ENCODE measurements around the gene FNBP1L.
"Not testable (repeated sequence)": the region's sequence is repeated elsewhere in the genome, so short reads cannot be mapped to it uniquely, and the experiment has no call there.

FNBP1L gene

GRCh38 chr1:93468662-93469061, 20.7 kb downstream of the FNBP1L start:
- no peak overlapping the region for H3K27ac ChIP-seq
- H3K27me3 ChIP-seq, result no peaks in the 10 kb centered on the region
- H4K20me1 ChIP-seq, result peaks cover 0 to 41% (median 30%) of the 10 kb centered on the region in 11 experiments; a peak in 14 of 22 replicates
- no peak for TF ChIP-seq Cebpa-rat (IDR thresholded peaks at IDR 0.05)
- no peak overlapping the region for H3K4me3 ChIP-seq
- peaks cover 0 to 12% (median 0%) of the 10 kb centered on the region in 10 experiments; a peak in 3 of 20 replicates for H3K4me1 ChIP-seq
- H3K9ac ChIP-seq, result no peak overlapping the region
- peaks cover 20 to 78% (median 64%) of the 10 kb centered on the region in 11 experiments; a peak in 21 of 22 replicates for H3K9me3 ChIP-seq (replicated peaks in 1 of 11)
- peaks cover 0 to 40% (median 19%) of the 10 kb centered on the region in 11 experiments; a peak in 16 of 22 replicates for H3K36me3 ChIP-seq
- H3K4me2 ChIP-seq, result peak overlapping the region in 1 of 11 experiments; percentile 16; a peak in 1 of 22 replicates

GRCh38 chr1:93469223-93469622, 21.3 kb downstream of the FNBP1L start:
- H3K27me3 ChIP-seq, H3K4me1 ChIP-seq, H3K27ac ChIP-seq, H3K4me3 ChIP-seq, H3K4me2 ChIP-seq, H3K9ac ChIP-seq: not testable (repeated sequence)
- peaks cover 20 to 78% (median 63%) of the 10 kb centered on the region in 11 experiments; a peak in 21 of 22 replicates for H3K9me3 ChIP-seq (replicated peaks in 1 of 11)
- H4K20me1 ChIP-seq, result peaks cover 0 to 43% (median 28%) of the 10 kb centered on the region in 11 experiments; a peak in 14 of 22 replicates
- H3K36me3 ChIP-seq, result peaks cover 0 to 40% (median 19%) of the 10 kb centered on the region in 11 experiments; a peak in 16 of 22 replicates

GRCh38 chr1:93471284-93471683, 23.4 kb downstream of the FNBP1L start:
- Histone ChIP-seq H3K36me3 (peaks cover 0 to 46% (median 22%) of the 10 kb centered on the region in 11 experiments; a peak in 16 of 22 replicates), H3K4me2 (no peak overlapping the region), H3K4me1 (peaks cover 0 to 15% (median 0%) of the 10 kb centered on the region in 10 experiments; a peak in 3 of 20 replicates), H3K9ac (no peak overlapping the region), H3K27me3 (no peaks in the 10 kb centered on the region), H3K27ac (no peak overlapping the region), H4K20me1 (peaks cover 0 to 50% (median 36%) of the 10 kb centered on the region in 11 experiments; a peak in 15 of 22 replicates), H3K4me3 (no peak overlapping the region), H3K9me3 (replicated peaks in 1 of 11) (peaks cover 15 to 81% (median 61%) of the 10 kb centered on the region in 11 experiments; a peak in 21 of 22 replicates)
- TF ChIP-seq Cebpa-rat (IDR thresholded peaks at IDR 0.05), result no peak

- no peaks in the 10 kb centered on the region for H3K27me3 ChIP-seq
- no peak overlapping the region for H3K27ac ChIP-seq
Observed at GRCh38 chr1:93471911-93472310, 24.0 kb downstream of the FNBP1L start.

GRCh38 chr1:93474321-93474720, 26.4 kb downstream of the FNBP1L start:
- peaks cover 0 to 40% (median 23%) of the 10 kb centered on the region in 11 experiments; a peak in 15 of 22 replicates for H4K20me1 ChIP-seq

More at GRCh38 chr1:93471911-93472310, 24.0 kb downstream of the FNBP1L start:
- peaks cover 0 to 15% (median 0%) of the 10 kb centered on the region in 10 experiments; a peak in 3 of 20 replicates for H3K4me1 ChIP-seq
- H3K9ac ChIP-seq, result no peak overlapping the region
- no peak overlapping the region for H3K4me2 ChIP-seq
- peaks cover 0 to 50% (median 36%) of the 10 kb centered on the region in 11 experiments; a peak in 15 of 22 replicates for H4K20me1 ChIP-seq
- no peak for TF ChIP-seq Cebpa-rat (IDR thresholded peaks at IDR 0.05)
- peaks cover 0 to 45% (median 19%) of the 10 kb centered on the region in 11 experiments; a peak in 17 of 22 replicates for H3K36me3 ChIP-seq
- peaks cover 9 to 81% (median 61%) of the 10 kb centered on the region in 11 experiments for H3K9me3 ChIP-seq (replicated peaks in 1 of 11)
- no peak overlapping the region for H3K4me3 ChIP-seq

GRCh38 chr1:93475681-93476080, 27.8 kb downstream of the FNBP1L start:
- Histone ChIP-seq H4K20me1 (peaks cover 0 to 27% (median 10%) of the 10 kb centered on the region in 11 experiments; a peak in 13 of 22 replicates), H3K27ac (no peak overlapping the region), H3K9ac (no peak overlapping the region), H3K4me2 (no peak overlapping the region), H3K4me3 (no peak overlapping the region), H3K27me3 (no peaks in the 10 kb centered on the region), H3K36me3 (peaks cover 0 to 64% (median 37%) of the 10 kb centered on the region in 11 experiments; a peak in 19 of 22 replicates), H3K4me1 (peaks cover 0 to 20% (median 0%) of the 10 kb centered on the region in 10 experiments; a peak in 3 of 20 replicates), H3K9me3 (replicated peaks in 1 of 11) (peaks cover 29 to 94% (median 74%) of the 10 kb centered on the region in 11 experiments)
- TF ChIP-seq Cebpa-rat (IDR thresholded peaks at IDR 0.05), result no peak

More at GRCh38 chr1:93474321-93474720, 26.4 kb downstream of the FNBP1L start:
- Histone ChIP-seq H3K36me3 (peaks cover 0 to 50% (median 26%) of the 10 kb centered on the region in 11 experiments; a peak in 20 of 22 replicates), H3K4me1 (peaks cover 0 to 20% (median 0%) of the 10 kb centered on the region in 10 experiments; a peak in 3 of 20 replicates), H3K27me3 (no peaks in the 10 kb centered on the region), H3K4me3 (no peak overlapping the region), H3K9ac (no peak overlapping the region), H3K4me2 (no peak overlapping the region), H3K27ac (no peak overlapping the region), H3K9me3 (replicated peaks in 1 of 11) (peaks cover 15 to 87% (median 68%) of the 10 kb centered on the region in 11 experiments)
- TF ChIP-seq Cebpa-rat (IDR thresholded peaks at IDR 0.05), result no peak

GRCh38 chr1:93479133-93479745, 31.3 kb downstream of the FNBP1L start:
- Histone ChIP-seq H3K36me3 (peaks cover 0 to 61% (median 44%) of the 10 kb centered on the region in 11 experiments; a peak in 19 of 22 replicates), H3K9me3 (replicated peaks in 1 of 11) (peaks cover 39 to 82% (median 75%) of the 10 kb centered on the region in 11 experiments), H3K4me1 (peaks cover 0 to 18% (median 0%) of the 10 kb centered on the region in 10 experiments; a peak in 3 of 20 replicates), H4K20me1 (peaks cover 0 to 18% (median 4%) of the 10 kb centered on the region in 11 experiments; a peak in 11 of 22 replicates)
- not testable (repeated sequence) for H3K4me3 ChIP-seq, H3K27me3 ChIP-seq, H3K4me2 ChIP-seq, H3K27ac ChIP-seq, H3K9ac ChIP-seq

- H3K4me2 ChIP-seq, H3K4me3 ChIP-seq, H3K27me3 ChIP-seq, H3K9ac ChIP-seq, H3K27ac ChIP-seq: not testable (repeated sequence)
- Histone ChIP-seq H3K36me3 (peaks cover 0 to 45% (median 32%) of the 10 kb centered on the region in 11 experiments; a peak in 19 of 22 replicates), H3K9me3 (replicated peaks in 1 of 11) (peaks cover 37 to 60% (median 53%) of the 10 kb centered on the region in 11 experiments), H3K4me1 (peaks cover 0 to 11% (median 0%) of the 10 kb centered on the region in 10 experiments; a peak in 2 of 20 replicates), H4K20me1 (peaks cover 0 to 32% (median 20%) of the 10 kb centered on the region in 11 experiments; a peak in 11 of 22 replicates)
Observed at GRCh38 chr1:93481899-93482298, 34.0 kb downstream of the FNBP1L start.

- peaks cover 0 to 32% (median 27%) of the 10 kb centered on the region in 11 experiments; a peak in 19 of 22 replicates for H3K36me3 ChIP-seq
- H4K20me1 ChIP-seq, result peaks cover 0 to 45% (median 16%) of the 10 kb centered on the region in 11 experiments; a peak in 11 of 22 replicates
- no peak for TF ChIP-seq Cebpa-rat (IDR thresholded peaks at IDR 0.05)
- H3K4me2 ChIP-seq, result no peak overlapping the region
- H3K27ac ChIP-seq, result no peak overlapping the region
- H3K27me3 ChIP-seq, result no peaks in the 10 kb centered on the region
- H3K9ac ChIP-seq, result no peak overlapping the region
- no peak overlapping the region for H3K4me3 ChIP-seq
- H3K9me3 ChIP-seq (replicated peaks in 1 of 11), result peaks cover 25 to 47% (median 43%) of the 10 kb centered on the region in 11 experiments
- H3K4me1 ChIP-seq, result peaks cover 0 to 3% (median 0%) of the 10 kb centered on the region in 10 experiments; a peak in 4 of 20 replicates
Observed at GRCh38 chr1:93483200-93483599, 35.3 kb downstream of the FNBP1L start.
